ENCODE results near the gene LYSET.
"Not testable (repeated sequence)": the region's sequence is repeated elsewhere in the genome, so short reads cannot be mapped to it uniquely, and the experiment has no call there.

LYSET gene

DNA sequence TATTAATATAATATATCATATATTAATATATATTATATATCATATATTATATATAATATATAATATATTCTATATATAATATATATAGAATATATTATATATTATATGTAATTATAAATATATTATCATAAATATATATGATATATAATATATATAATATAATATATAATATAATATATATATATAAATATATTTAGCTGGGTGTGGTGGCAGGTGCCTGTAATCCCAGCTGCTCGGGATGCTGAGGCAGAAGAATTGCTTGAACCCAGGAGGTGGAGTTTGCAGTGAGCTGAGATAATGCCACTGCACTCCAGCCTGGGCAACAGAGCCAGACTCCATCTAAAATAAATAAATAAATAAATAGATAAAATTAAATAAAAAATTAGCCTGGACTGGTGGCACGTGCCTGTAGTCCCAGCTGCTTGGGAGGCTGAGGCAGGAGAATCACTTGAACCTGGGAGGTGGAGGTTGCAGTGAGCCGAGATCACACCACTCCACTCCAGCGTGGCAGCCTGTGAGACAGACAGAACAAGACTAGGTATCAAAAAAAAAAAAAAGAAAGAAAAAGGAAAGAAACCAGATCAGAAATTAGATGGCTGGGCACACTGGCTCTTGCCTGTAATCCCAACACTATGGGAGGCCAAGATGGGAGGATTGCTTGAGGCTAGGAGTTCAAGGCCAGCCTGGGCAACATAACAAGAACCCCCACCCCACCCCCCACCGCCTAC lies 25.3 kb upstream of the LYSET start:
- H3K9ac ChIP-seq (ENCODE audit: low read depth, low read length); H3K36me3 ChIP-seq (ENCODE audit: insufficient read depth, low read length); H3K9me3 ChIP-seq (ENCODE audit: control insufficient read depth, insufficient read depth, low read length); H3K4me1 ChIP-seq (ENCODE audit: insufficient read depth, low read length): not testable (repeated sequence)

DNA sequence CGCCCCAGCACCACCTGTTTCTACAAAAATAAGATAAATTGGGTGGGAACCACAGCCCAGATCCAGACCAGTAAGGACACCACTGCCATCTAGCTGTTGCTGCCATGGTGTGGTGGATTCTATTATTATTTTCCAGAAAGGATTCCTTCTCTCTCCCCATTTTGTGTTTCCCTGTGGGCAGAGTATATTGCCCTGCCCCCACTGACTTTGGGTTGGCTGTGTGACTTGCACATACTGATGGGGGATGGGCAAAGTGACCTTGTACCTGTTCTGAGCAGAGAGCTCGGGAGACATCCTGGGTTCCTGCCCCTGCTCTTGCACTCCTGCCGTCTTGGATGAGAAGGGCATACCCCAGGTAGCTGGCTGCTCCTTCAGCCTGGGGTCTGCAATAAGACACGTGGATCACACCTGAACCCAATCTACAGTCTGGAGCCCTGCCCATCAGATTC lies 24.7 kb upstream of the LYSET start:
- Histone ChIP-seq H3K9me3 (ENCODE audit: control insufficient read depth, insufficient read depth, low read length) (no peaks in the 10 kb centered on the region), H3K4me1 (ENCODE audit: insufficient read depth, low read length) (no peaks in the 10 kb centered on the region; the same call in 1 of the 2 replicates)

DNA sequence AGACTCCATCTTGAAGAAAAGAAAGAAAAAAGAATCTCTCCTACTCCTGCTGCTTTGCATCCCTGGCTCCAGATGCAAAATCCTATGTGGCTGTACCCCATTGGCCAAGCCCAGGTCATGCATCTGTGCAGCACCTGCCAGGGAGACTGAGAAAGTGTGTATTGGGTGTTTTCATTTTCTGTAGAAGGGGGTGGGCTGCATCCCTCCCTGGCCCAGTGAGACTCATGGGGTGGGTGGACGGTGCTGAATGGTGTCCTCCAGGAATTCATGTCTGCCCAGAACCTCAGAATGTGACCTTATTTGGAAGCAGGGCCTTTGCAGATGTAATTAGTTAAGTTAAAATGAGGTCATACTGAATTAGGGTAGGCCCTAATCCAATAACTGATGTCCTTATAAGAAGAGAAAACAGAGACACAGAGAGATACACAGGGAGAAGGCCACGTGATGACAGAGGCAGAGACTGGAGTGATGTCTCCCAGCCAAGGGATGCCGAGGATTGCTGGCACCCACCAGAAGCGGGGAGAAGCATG lies 23.6 kb upstream of the LYSET start:
- Histone ChIP-seq H3K9me3 (ENCODE audit: control insufficient read depth, insufficient read depth, low read length) (no peaks in the 10 kb centered on the region), H3K9ac (ENCODE audit: low read depth, low read length) (no peak overlapping the region), H3K36me3 (ENCODE audit: insufficient read depth, low read length) (no peaks in the 10 kb centered on the region), H3K4me1 (ENCODE audit: insufficient read depth, low read length) (no peaks in the 10 kb centered on the region; the same call in 1 of the 2 replicates)

More for the DNA sequence above, 24.7 kb upstream of the LYSET start:
- Histone ChIP-seq H3K9ac (ENCODE audit: low read depth, low read length) (no peak overlapping the region), H3K36me3 (ENCODE audit: insufficient read depth, low read length) (no peaks in the 10 kb centered on the region)

DNA sequence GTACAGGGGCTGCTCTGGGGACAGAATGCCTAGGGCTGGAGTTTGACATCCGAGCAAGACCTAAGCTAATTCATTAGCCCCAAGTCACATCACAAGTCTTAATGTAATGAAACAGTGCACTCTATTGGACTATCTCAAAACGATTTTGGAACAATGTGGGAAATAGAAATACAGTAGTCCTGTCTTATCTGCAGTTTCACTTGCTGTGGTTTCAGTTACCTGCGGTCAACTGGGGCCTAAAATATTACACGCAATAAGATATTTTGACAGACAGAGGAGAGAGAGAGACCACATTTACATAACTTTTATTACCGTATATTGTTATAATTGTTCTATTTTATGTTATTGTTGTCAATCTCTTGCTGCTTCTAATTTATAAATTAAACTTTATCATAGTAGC lies 21.6 kb upstream of the LYSET start:
- H3K9ac ChIP-seq (ENCODE audit: low read depth, low read length): no peak overlapping the region

GRCh38 chr14:93165271-93166265 lies 19.5 kb upstream of the LYSET start:
- H3K9ac ChIP-seq (ENCODE audit: low read depth, low read length): not testable (repeated sequence)

More for the DNA sequence above, 21.6 kb upstream of the LYSET start:
- H3K9me3 ChIP-seq (ENCODE audit: control insufficient read depth, insufficient read depth, low read length): no peaks in the 10 kb centered on the region
- H3K4me1 ChIP-seq (ENCODE audit: insufficient read depth, low read length): no peaks in the 10 kb centered on the region
- H3K36me3 ChIP-seq (ENCODE audit: insufficient read depth, low read length): no peaks in the 10 kb centered on the region

GRCh38 chr14:93168610-93169009 lies 16.5 kb upstream of the LYSET start:
- H3K9ac ChIP-seq (ENCODE audit: low read depth, low read length); H3K36me3 ChIP-seq (ENCODE audit: insufficient read depth, low read length); H3K4me1 ChIP-seq (ENCODE audit: insufficient read depth, low read length); H3K9me3 ChIP-seq (ENCODE audit: control insufficient read depth, insufficient read depth, low read length): not testable (repeated sequence)

More at GRCh38 chr14:93165271-93166265, 19.5 kb upstream of the LYSET start:
- not testable (repeated sequence) for H3K9me3 ChIP-seq (ENCODE audit: control insufficient read depth, insufficient read depth, low read length); H3K4me1 ChIP-seq (ENCODE audit: insufficient read depth, low read length); H3K36me3 ChIP-seq (ENCODE audit: insufficient read depth, low read length)

GRCh38 chr14:93169619-93170018 lies 15.5 kb upstream of the LYSET start:
- H3K9me3 ChIP-seq (ENCODE audit: control insufficient read depth, insufficient read depth, low read length); H3K36me3 ChIP-seq (ENCODE audit: insufficient read depth, low read length); H3K9ac ChIP-seq (ENCODE audit: low read depth, low read length); H3K4me1 ChIP-seq (ENCODE audit: insufficient read depth, low read length): not testable (repeated sequence)

GRCh38 chr14:93170141-93170540 lies 15.0 kb upstream of the LYSET start:
- H3K9ac ChIP-seq (ENCODE audit: low read depth, low read length); H3K36me3 ChIP-seq (ENCODE audit: insufficient read depth, low read length); H3K9me3 ChIP-seq (ENCODE audit: control insufficient read depth, insufficient read depth, low read length); H3K4me1 ChIP-seq (ENCODE audit: insufficient read depth, low read length): not testable (repeated sequence)

- Histone ChIP-seq H3K9ac (ENCODE audit: low read depth, low read length) (no peak overlapping the region), H3K36me3 (ENCODE audit: insufficient read depth, low read length) (no peaks in the 10 kb centered on the region), H3K9me3 (ENCODE audit: control insufficient read depth, insufficient read depth, low read length) (no peaks in the 10 kb centered on the region), H3K4me1 (ENCODE audit: insufficient read depth, low read length) (no peaks in the 10 kb centered on the region)
Observed at GRCh38 chr14:93171376-93171775, 13.7 kb upstream of the LYSET start.

DNA sequence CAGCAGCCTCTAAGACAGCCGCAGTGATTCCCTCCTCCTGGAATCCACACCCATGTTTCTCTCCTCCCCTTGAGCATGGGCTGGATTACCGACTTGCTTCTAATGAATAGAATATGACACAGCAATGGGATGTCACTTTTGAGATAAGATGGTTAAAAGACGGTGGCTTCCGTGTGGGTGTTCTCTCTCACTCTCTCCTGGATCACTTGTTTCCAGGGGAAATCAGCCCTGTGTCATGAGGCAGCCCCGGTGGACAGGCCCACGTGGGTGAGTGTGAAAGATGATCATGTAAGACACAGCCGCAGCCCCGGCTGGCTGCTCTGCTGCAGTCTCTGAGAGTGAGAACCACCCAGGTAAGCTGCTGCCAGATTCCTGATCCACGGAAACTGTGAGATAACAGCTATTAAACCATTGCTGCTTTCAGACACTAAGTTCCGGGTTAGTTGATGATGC lies 11.1 kb upstream of the LYSET start:
- Histone ChIP-seq H3K4me1 (ENCODE audit: insufficient read depth, low read length) (no peaks in the 10 kb centered on the region), H3K9me3 (ENCODE audit: control insufficient read depth, insufficient read depth, low read length) (no peaks in the 10 kb centered on the region), H3K9ac (ENCODE audit: low read depth, low read length) (no peak overlapping the region), H3K36me3 (ENCODE audit: insufficient read depth, low read length) (no peaks in the 10 kb centered on the region)

GRCh38 chr14:93174731-93175130 lies 10.4 kb upstream of the LYSET start:
- H3K36me3 ChIP-seq (ENCODE audit: insufficient read depth, low read length); H3K9ac ChIP-seq (ENCODE audit: low read depth, low read length); H3K4me1 ChIP-seq (ENCODE audit: insufficient read depth, low read length); H3K9me3 ChIP-seq (ENCODE audit: control insufficient read depth, insufficient read depth, low read length): not testable (repeated sequence)

DNA sequence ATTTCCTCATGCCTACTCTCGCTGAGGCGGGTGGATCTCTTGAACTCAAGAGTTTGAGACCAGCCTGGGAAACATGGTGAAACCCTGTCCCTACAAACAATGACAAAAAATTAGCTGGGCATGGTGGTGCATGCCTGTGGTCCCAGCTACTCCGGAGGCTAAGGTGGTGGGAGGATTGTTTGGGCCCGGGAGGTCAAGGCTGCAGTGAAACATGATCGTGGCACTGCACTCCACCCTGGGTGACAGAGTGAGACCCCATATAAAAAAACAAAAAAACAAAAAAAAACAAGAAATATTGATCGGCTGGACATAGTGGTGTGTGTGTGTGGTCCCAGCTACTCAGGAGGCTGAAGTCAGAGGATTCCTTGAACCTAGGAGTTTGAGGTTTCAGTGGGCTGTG lies 9.6 kb upstream of the LYSET start:
- H3K9ac ChIP-seq (ENCODE audit: low read depth, low read length): no peak overlapping the region
- no peaks in the 10 kb centered on the region for H3K4me1 ChIP-seq (ENCODE audit: insufficient read depth, low read length)
- H3K36me3 ChIP-seq (ENCODE audit: insufficient read depth, low read length): no peaks in the 10 kb centered on the region
- no peaks in the 10 kb centered on the region for H3K9me3 ChIP-seq (ENCODE audit: control insufficient read depth, insufficient read depth, low read length)

DNA sequence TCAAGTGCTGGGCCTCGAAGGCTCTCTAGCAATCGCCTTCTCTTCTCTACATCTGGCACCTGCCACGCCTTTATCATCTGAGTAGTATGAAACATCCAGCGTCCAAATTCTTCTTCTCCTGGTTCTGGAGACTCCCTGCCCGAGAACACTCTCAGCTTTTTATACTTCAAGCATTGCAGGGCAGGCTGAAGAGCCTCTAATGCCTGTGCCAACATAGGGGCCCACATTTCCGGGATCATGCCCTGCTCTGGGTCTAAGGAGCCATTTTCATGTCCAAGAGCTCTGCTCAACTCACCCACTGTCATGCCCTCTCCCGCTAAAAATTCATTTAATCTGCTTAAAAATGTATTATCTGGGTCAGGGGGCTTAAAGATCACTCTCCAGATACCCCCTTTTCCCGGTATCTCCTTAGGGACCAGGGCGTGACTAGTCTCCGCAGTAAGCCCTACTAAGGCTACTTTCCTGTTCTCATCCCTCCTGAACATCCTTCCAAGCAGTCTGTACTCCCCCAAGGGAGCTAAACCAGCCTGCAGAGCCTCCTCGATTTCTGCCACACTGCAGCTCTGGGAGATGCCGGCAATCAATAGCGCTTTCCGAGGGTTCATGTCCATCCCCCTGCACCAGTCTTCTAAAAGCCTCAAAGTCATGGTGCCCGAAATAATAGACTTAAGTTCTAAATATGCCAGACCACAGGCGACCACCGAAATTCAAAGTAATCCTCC lies 1.4 kb upstream of the LYSET start:
- Histone ChIP-seq H3K9me3 (ENCODE audit: control insufficient read depth, insufficient read depth, low read length) (no peaks in the 10 kb centered on the region), H3K9ac (ENCODE audit: low read depth, low read length) (peak overlapping the region; percentile 80), H3K36me3 (ENCODE audit: insufficient read depth, low read length) (peaks cover 3% of the 10 kb centered on the region), H3K4me1 (ENCODE audit: insufficient read depth, low read length) (no peaks in the 10 kb centered on the region)

DNA sequence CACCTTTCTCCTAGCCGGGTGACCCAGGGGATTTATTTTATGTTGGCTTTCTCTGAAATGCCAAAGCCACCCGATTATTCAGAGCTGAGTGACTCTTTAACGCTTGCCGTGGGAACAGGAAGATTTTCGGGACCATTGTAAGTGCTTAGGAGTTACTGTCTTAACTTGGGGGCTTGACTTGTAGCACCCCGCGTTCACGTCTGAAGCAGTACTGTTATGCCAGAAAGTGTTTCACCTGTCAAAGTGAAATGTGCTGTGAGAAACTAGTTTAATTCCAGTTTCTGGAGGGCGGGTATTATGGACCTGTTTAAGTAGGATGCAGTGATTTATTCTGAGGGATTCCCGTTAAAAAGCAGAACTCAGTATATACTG lies 218 bp downstream of the LYSET start:
- peaks cover 3% of the 10 kb centered on the region for H3K36me3 ChIP-seq (ENCODE audit: insufficient read depth, low read length)
- H3K4me1 ChIP-seq (ENCODE audit: insufficient read depth, low read length): no peaks in the 10 kb centered on the region
- H3K9ac ChIP-seq (ENCODE audit: low read depth, low read length): peak overlapping the region; percentile 80
- no peaks in the 10 kb centered on the region for H3K9me3 ChIP-seq (ENCODE audit: control insufficient read depth, insufficient read depth, low read length)

Data from ES-I3 (cell line).